Progenitor cell of endocrine pancreas (in vitro differentiated cells): ENCODE measurements around the gene LRFN5. TPM values are rescaled to one million over a fixed set of nuclear protein-coding genes. Genes with fewer than 3 reads are reported as not detected.
"Not testable (repeated sequence)": the region's sequence is repeated elsewhere in the genome, so short reads cannot be mapped to it uniquely, and the experiment has no call there.

Experiments used
- DNase-seq: peaks from one replicate; pipeline ENCODE4 v3.0.0; 2021; ENCODE audit warnings: low spot score; ENCODE audit not compliant: unreplicated experiment
- H3K27ac Mint-ChIP-seq: 2 replicates; pipeline ENCODE4 v1.8.0; 2021; ENCODE audit warnings: mild to moderate bottlenecking, moderate library complexity, mixed read lengths
- H3K27me3 Mint-ChIP-seq: 2 replicates; pipeline ENCODE4 v1.8.0; 2021; ENCODE audit warnings: mixed read lengths
- H3K36me3 Mint-ChIP-seq: 2 replicates; pipeline ENCODE4 v1.8.0; 2022; ENCODE audit warnings: mixed read lengths; ENCODE audit not compliant: insufficient read depth
- H3K4me1 Mint-ChIP-seq: 2 replicates; pipeline ENCODE4 v1.8.0; 2021; ENCODE audit warnings: low read depth, mixed read lengths
- H3K4me3 Mint-ChIP-seq: 2 replicates; pipeline ENCODE4 v1.8.0; 2021; ENCODE audit warnings: low read depth, mild to moderate bottlenecking, moderate library complexity, mixed read lengths
- H3K9me3 Mint-ChIP-seq: 2 replicates; pipeline ENCODE4 v1.8.0; 2021; ENCODE audit warnings: low read depth, mixed read lengths
- CTCF ChIP-seq: fragments of 200-600 bp; sonication (generic); IDR thresholded peaks from one replicate; pipeline ENCODE4 v1.5.0; 2021; ENCODE audit warnings: antibody characterized with exemption, mild to moderate bottlenecking; ENCODE audit not compliant: unreplicated experiment
- total RNA-seq: library from RNA; stranded (reverse); gene quantifications from 2 replicates; pipeline ENCODE4 v1.2.1, GENCODE V29; 2021

The LRFN5 gene
- total RNA-seq, 1 donor from 2014 or later: 0.46 TPM

- H3K27ac Mint-ChIP-seq: no peak overlapping the region
- H3K9me3 Mint-ChIP-seq: peaks cover 3% of the 10 kb centered on the region
- H3K4me3 Mint-ChIP-seq: no peak overlapping the region
- DNase-seq: no peak
- peaks cover 4% of the 10 kb centered on the region for H3K27me3 Mint-ChIP-seq
- H3K4me1 Mint-ChIP-seq: no peaks in the 10 kb centered on the region
- H3K36me3 Mint-ChIP-seq: no peaks in the 10 kb centered on the region
- TF ChIP-seq CTCF: no peak
These were observed 92.8 kb downstream of the LRFN5 start for GRCh38 chr14:41699486-41699885.

- no peaks in the 10 kb centered on the region for H3K9me3 Mint-ChIP-seq
- no peak for DNase-seq
- H3K4me1 Mint-ChIP-seq: no peaks in the 10 kb centered on the region
- no peak overlapping the region for H3K4me3 Mint-ChIP-seq
- no peak for TF ChIP-seq CTCF
- H3K27me3 Mint-ChIP-seq: peaks cover 7% of the 10 kb centered on the region
- no peaks in the 10 kb centered on the region for H3K36me3 Mint-ChIP-seq
- no peak overlapping the region for H3K27ac Mint-ChIP-seq
These were observed 111.9 kb downstream of the LRFN5 start for GRCh38 chr14:41718477-41719166.

GRCh38 chr14:41739203-41739602 lies 132.5 kb downstream of the LRFN5 start:
- TF ChIP-seq CTCF: no peak
- no peak for DNase-seq
- no peaks in the 10 kb centered on the region for H3K27me3 Mint-ChIP-seq
- peaks cover 1% of the 10 kb centered on the region for H3K36me3 Mint-ChIP-seq
- H3K9me3 Mint-ChIP-seq: peaks cover 20% of the 10 kb centered on the region
- H3K27ac Mint-ChIP-seq: no peak overlapping the region
- H3K4me1 Mint-ChIP-seq: no peaks in the 10 kb centered on the region
- no peak overlapping the region for H3K4me3 Mint-ChIP-seq

GRCh38 chr14:41743140-41743539 lies 136.5 kb downstream of the LRFN5 start:
- no peak overlapping the region for H3K27ac Mint-ChIP-seq
- peaks cover 7% of the 10 kb centered on the region for H3K9me3 Mint-ChIP-seq
- no peak for TF ChIP-seq CTCF
- DNase-seq: no peak
- peaks cover under 1% of the 10 kb centered on the region for H3K36me3 Mint-ChIP-seq
- H3K4me1 Mint-ChIP-seq: no peaks in the 10 kb centered on the region
- H3K27me3 Mint-ChIP-seq: no peaks in the 10 kb centered on the region
- H3K4me3 Mint-ChIP-seq: no peak overlapping the region

GRCh38 chr14:41749429-41749828 lies 142.8 kb downstream of the LRFN5 start:
- H3K36me3 Mint-ChIP-seq: no peaks in the 10 kb centered on the region
- no peak overlapping the region for H3K27ac Mint-ChIP-seq
- no peaks in the 10 kb centered on the region for H3K4me1 Mint-ChIP-seq
- no peaks in the 10 kb centered on the region for H3K9me3 Mint-ChIP-seq
- no peak for DNase-seq
- H3K27me3 Mint-ChIP-seq: no peaks in the 10 kb centered on the region
- TF ChIP-seq CTCF: no peak
- no peak overlapping the region for H3K4me3 Mint-ChIP-seq

- not testable (repeated sequence) for DNase-seq, H3K4me3 Mint-ChIP-seq, H3K27me3 Mint-ChIP-seq, H3K27ac Mint-ChIP-seq, H3K9me3 Mint-ChIP-seq, H3K4me1 Mint-ChIP-seq, H3K36me3 Mint-ChIP-seq
These were observed 143.9 kb downstream of the LRFN5 start for GRCh38 chr14:41750575-41750974.
